Large intestine (tissue), 3 donors: ENCODE data around the gene FOXQ1. TPM values are rescaled to one million over a fixed set of nuclear protein-coding genes. Genes with fewer than 3 reads are reported as not detected.
"Not testable (repeated sequence)": the region's sequence is repeated elsewhere in the genome, so short reads cannot be mapped to it uniquely, and the experiment has no call there.

Experiments used
- DNase-seq, 2 donors: peaks; one replicate each; pipeline versions ENCODE4 v3.0.0 to v3.0.0-alpha.2; 2013
- H3K27ac ChIP-seq: one replicate; pipeline ENCODE4 v1.5.1; 2013; ENCODE audit warnings: low read length
- H3K27me3 ChIP-seq: 2 replicates; pipeline ENCODE4 v1.6.1; 2013; ENCODE audit warnings: low read length; ENCODE audit not compliant: control insufficient read depth, insufficient read depth
- H3K36me3 ChIP-seq: 2 replicates; pipeline ENCODE4 v1.6.1; 2013; ENCODE audit warnings: low read length; ENCODE audit not compliant: control insufficient read depth, insufficient read depth
- H3K4me1 ChIP-seq: one replicate; pipeline ENCODE4 v1.6.1; 2013; ENCODE audit warnings: low read length; ENCODE audit not compliant: control insufficient read depth, insufficient read depth
- H3K4me3 ChIP-seq: one replicate; pipeline ENCODE4 v1.5.1; 2013; ENCODE audit warnings: low read length
- H3K9me3 ChIP-seq: one replicate; pipeline ENCODE4 v1.6.1; 2013; ENCODE audit warnings: mild to moderate bottlenecking, low read depth, low read length, moderate library complexity; ENCODE audit not compliant: control insufficient read depth
- WGBS: methylation state at CpG from one replicate; pipeline ENCODE4 v1.1.5; 2013; ENCODE audit warnings: low lambda C conversion rate; ENCODE audit not compliant: insufficient coverage; 5-methylcytosine and 5-hydroxymethylcytosine counted together
- polyA plus RNA-seq: library from polyadenylated mRNA; unstranded; fragments of 120-200 nt; gene quantifications from one replicate; pipeline ENCODE4 v1.2.1, GENCODE V29; 2013

FOXQ1 gene
- polyA plus RNA-seq, 1 donor, result 4.9 TPM

GRCh38 chr6:1355068-1355467, 43.2 kb downstream of the FOXQ1 start:
- H3K36me3 ChIP-seq, H3K9me3 ChIP-seq, H3K27me3 ChIP-seq, DNase-seq, H3K4me1 ChIP-seq, H3K4me3 ChIP-seq, H3K27ac ChIP-seq: not testable (repeated sequence)

- not testable (repeated sequence) for H3K27ac ChIP-seq, DNase-seq
- no CpG with 5 or more reads among the region's 4 CpGs for WGBS
Observed at GRCh38 chr6:1361717-1362116, 49.8 kb downstream of the FOXQ1 start.

GRCh38 chr6:1362643-1363042, 50.7 kb downstream of the FOXQ1 start:
- no peaks in the 10 kb centered on the region for H3K4me1 ChIP-seq
- no peak for DNase-seq
- H3K4me3 ChIP-seq, result no peak overlapping the region
- H3K27ac ChIP-seq, result no peak overlapping the region
- 100% methylated on average over 3 of the region's 9 CpGs for WGBS
- no peaks in the 10 kb centered on the region for H3K9me3 ChIP-seq
- peaks cover 29% of the 10 kb centered on the region for H3K27me3 ChIP-seq
- H3K36me3 ChIP-seq, result no peaks in the 10 kb centered on the region

More at GRCh38 chr6:1361717-1362116, 49.8 kb downstream of the FOXQ1 start:
- H3K27me3 ChIP-seq, result peaks cover 21% of the 10 kb centered on the region
- H3K36me3 ChIP-seq, H3K4me1 ChIP-seq, H3K4me3 ChIP-seq, H3K9me3 ChIP-seq: not testable (repeated sequence)

GRCh38 chr6:1363298-1363697, 51.4 kb downstream of the FOXQ1 start:
- H3K36me3 ChIP-seq, result no peaks in the 10 kb centered on the region
- DNase-seq, result no peak
- H3K4me1 ChIP-seq, result no peaks in the 10 kb centered on the region
- whole genome bisulfite sequencing, result no CpG with 5 or more reads among the region's 4 CpGs
- H3K27me3 ChIP-seq, result peaks cover 29% of the 10 kb centered on the region
- H3K27ac ChIP-seq, result no peak overlapping the region
- H3K9me3 ChIP-seq, result no peaks in the 10 kb centered on the region
- no peak overlapping the region for H3K4me3 ChIP-seq

GRCh38 chr6:1363729-1364572, 52.1 kb downstream of the FOXQ1 start:
- WGBS, result no CpG with 5 or more reads among the region's 16 CpGs
- peak in 1 of 2 donors; percentile 17 for DNase-seq
- no peaks in the 10 kb centered on the region for H3K9me3 ChIP-seq

More at GRCh38 chr6:1363729-1364572, 52.1 kb downstream of the FOXQ1 start:
- H3K27ac ChIP-seq, result no peak overlapping the region
- H3K36me3 ChIP-seq, result no peaks in the 10 kb centered on the region
- no peaks in the 10 kb centered on the region for H3K4me1 ChIP-seq
- H3K27me3 ChIP-seq, result peaks cover 33% of the 10 kb centered on the region
- H3K4me3 ChIP-seq, result no peak overlapping the region

Other genes starting within 250 kb of the FOXQ1 start
- gene FOXF2, start 77.5 kb downstream of the FOXQ1 start, polyA plus RNA-seq, result 25.0 TPM